Colonic mucosa (tissue), 4 donors: ENCODE results near the gene DDX18. TPM values are rescaled to one million over a fixed set of nuclear protein-coding genes. Genes with fewer than 3 reads are reported as not detected.

Source experiments
- DNase-seq: peaks from one replicate; pipeline ENCODE4 v3.0.0-alpha.2; 2020
- H3K27ac ChIP-seq: fragments of 200-600 bp; one replicate; pipeline ENCODE4 v1.8.0; 2021
- H3K27me3 ChIP-seq: fragments of 200-600 bp; one replicate; pipeline ENCODE4 v1.8.0; 2021
- H3K36me3 ChIP-seq: fragments of 200-600 bp; one replicate; pipeline ENCODE4 v1.8.0; 2021
- H3K4me1 ChIP-seq: fragments of 200-600 bp; one replicate; pipeline ENCODE4 v1.8.0; 2021; ENCODE audit warnings: mild to moderate bottlenecking
- H3K4me3 ChIP-seq: fragments of 200-600 bp; one replicate; pipeline ENCODE4 v1.8.0; 2021
- H3K9ac ChIP-seq, 2 donors: one replicate each; pipeline ENCODE4 v1.7.0; 2013; ENCODE audit warnings: control low read depth in 2 of 2, low read depth in 2 of 2, low read length in 2 of 2
- H3K9me3 ChIP-seq: fragments of 200-600 bp; one replicate; pipeline ENCODE4 v1.8.0; 2021
- CTCF ChIP-seq: fragments of 200-600 bp; IDR thresholded peaks from one replicate; pipeline ENCODE4 v1.8.0; 2022; ENCODE audit warnings: antibody characterized with exemption, mild to moderate bottlenecking
- intact Hi-C: fragments of 100-400 bp; cut with DNase I; formaldehyde crosslinking; loops from one replicate; pipeline ENCODE4 v1.14.1; 2022
- total RNA-seq, 2 donors: library from RNA; stranded (reverse); fragmentation: NEBNext Ultra II Directional in 1 of 2; extraction: Animal tissue kit (Norgen Biotek cat#: 25700) in 1 of 2; gene quantifications; one replicate each; pipeline ENCODE4 v1.2.1, GENCODE V29; 2021
- donor health status: healthy.
- donor health status: DM: no; HTN: no; CAD: no.
- donor health status: DM: no; HTN: no; CAD: no.

DDX18 gene
- total RNA-seq, 2 donors from 2014 or later: 42.0 to 63.3 TPM

DNA sequence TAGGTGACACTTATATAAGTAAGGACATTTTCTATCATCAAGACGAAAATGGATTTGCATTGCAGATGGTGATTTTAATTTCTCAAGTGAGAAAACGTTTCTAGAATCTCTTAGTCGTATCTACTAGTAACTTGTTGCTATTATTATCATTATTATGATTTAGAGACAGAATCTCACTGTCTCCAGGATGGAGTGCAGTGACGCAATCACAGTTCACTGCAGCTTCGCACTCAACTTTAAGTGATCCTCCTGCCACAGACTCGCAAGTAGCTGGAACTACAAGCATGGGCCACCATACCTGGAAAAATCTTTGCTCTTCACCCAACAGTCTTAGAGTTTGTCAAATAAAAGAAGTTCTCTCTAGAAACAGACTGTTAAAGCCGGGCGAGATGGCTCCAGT, 37.6 kb upstream of the DDX18 start:
- H3K9ac ChIP-seq: no peak overlapping the region
- no peak for TF ChIP-seq CTCF
- H3K4me3 ChIP-seq: no peak overlapping the region
- DNase-seq: no peak
- H3K27me3 ChIP-seq: no peaks in the 10 kb centered on the region
- H3K9me3 ChIP-seq: no peaks in the 10 kb centered on the region
- no peak overlapping the region for H3K27ac ChIP-seq
- intact Hi-C loops: no loop called here
- H3K4me1 ChIP-seq: no peaks in the 10 kb centered on the region
- no peaks in the 10 kb centered on the region for H3K36me3 ChIP-seq

DNA sequence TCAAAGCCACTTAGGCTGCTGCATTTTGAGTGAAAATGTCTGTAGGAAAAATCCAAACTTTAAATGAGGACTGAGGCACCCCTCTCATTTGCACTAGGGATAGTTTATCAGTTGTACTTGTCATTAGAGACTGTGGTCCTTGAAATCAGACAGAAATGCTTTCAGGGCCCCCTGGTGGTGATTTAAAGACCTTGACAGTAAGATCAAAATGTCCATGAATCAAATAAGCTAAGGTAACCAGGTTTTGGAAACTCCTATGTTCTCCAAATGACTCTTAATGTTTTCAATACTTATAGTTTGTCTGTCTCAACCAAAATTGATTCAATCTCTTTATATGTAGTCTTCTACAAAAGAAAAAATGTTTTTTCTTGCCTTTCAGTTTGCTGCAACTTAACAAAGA, 28.8 kb upstream of the DDX18 start:
- Histone ChIP-seq H3K27me3 (no peaks in the 10 kb centered on the region), H3K27ac (no peak overlapping the region), H3K36me3 (no peaks in the 10 kb centered on the region), H3K4me1 (no peaks in the 10 kb centered on the region), H3K4me3 (no peak overlapping the region), H3K9ac (no peak overlapping the region), H3K9me3 (no peaks in the 10 kb centered on the region)
- intact Hi-C loops: loop anchor here (5.0 kb wide), 1 partner anchor 313 kb away; no protein-coding TSS in a partner anchor
- peak; percentile 43 for TF ChIP-seq CTCF
- DNase-seq: peak; percentile 41

- H3K9ac ChIP-seq: no peak overlapping the region
- no peaks in the 10 kb centered on the region for H3K4me1 ChIP-seq
- no peak overlapping the region for H3K4me3 ChIP-seq
- H3K27me3 ChIP-seq: no peaks in the 10 kb centered on the region
- H3K36me3 ChIP-seq: no peaks in the 10 kb centered on the region
- no peak for DNase-seq
- H3K27ac ChIP-seq: no peak overlapping the region
- no peaks in the 10 kb centered on the region for H3K9me3 ChIP-seq
- intact Hi-C loops: loop anchor here (5.0 kb wide), 1 partner anchor 314 kb away; no protein-coding TSS in a partner anchor
- TF ChIP-seq CTCF: no peak
These were observed 28.0 kb upstream of the DDX18 start for GRCh38 chr2:117786520-117786919.

DNA sequence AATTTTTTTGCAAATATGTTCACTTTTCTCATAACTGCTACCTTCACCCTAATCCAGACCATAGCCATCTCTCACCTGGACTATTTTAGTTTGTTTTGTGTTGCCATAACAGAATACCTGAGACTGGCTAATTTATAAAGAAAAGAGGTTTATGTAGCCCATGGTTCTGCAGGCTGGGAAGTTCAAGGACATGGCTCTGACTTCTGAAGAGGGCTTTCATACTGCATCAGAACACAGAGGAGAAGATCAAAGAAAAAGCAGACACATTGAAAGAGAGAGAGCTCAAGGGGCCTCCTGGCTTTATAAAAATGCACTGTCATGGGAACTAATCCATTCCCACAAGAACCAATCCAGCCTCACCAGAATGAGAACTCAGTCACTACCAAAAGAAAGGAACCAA, 25.0 kb upstream of the DDX18 start:
- no peak overlapping the region for H3K9ac ChIP-seq
- H3K36me3 ChIP-seq: no peaks in the 10 kb centered on the region
- intact Hi-C loops: loop anchor here (5.0 kb wide), 1 partner anchor 317 kb away; no protein-coding TSS in a partner anchor
- H3K27me3 ChIP-seq: no peaks in the 10 kb centered on the region
- no peak for DNase-seq
- no peaks in the 10 kb centered on the region for H3K9me3 ChIP-seq
- H3K4me1 ChIP-seq: no peaks in the 10 kb centered on the region
- no peak for TF ChIP-seq CTCF
- no peak overlapping the region for H3K27ac ChIP-seq
- H3K4me3 ChIP-seq: no peak overlapping the region

DNA sequence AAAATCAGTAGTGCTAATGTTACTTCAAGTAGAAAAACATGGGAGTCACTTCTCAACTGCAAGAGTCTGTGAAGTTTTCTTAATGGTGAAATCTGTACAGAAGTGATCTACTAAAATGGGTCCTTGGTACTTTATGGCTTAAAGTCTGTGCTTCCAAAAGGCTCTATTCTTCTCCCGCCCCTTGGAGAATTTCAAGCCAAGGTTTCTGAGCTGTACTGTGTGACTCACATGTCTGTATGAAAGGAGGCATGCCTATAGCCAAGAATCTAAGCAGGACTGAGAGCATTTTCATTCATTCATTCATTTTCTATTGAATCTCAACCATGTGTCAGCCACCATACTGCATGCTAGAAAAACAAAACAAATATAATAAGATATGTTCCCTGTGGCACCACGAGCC, 19.8 kb upstream of the DDX18 start:
- H3K9me3 ChIP-seq: no peaks in the 10 kb centered on the region
- no peak overlapping the region for H3K4me3 ChIP-seq
- intact Hi-C loops: no loop called here
- DNase-seq: no peak
- no peak overlapping the region for H3K27ac ChIP-seq
- no peaks in the 10 kb centered on the region for H3K27me3 ChIP-seq
- no peaks in the 10 kb centered on the region for H3K4me1 ChIP-seq
- no peak overlapping the region for H3K9ac ChIP-seq
- TF ChIP-seq CTCF: no peak
- H3K36me3 ChIP-seq: no peaks in the 10 kb centered on the region
